ENCODE measurements around the gene MKRN3.

MKRN3 gene

GRCh38 chr15:23565395-23566070 is at the start of gene MKRN3:
TSS of gene MKRN3 (plus strand) at chr15:23565674. CDS start at chr15:23565783, 109 bp downstream.
- DNase-seq (ENCODE audit: low read depth), result peak; percentile 67

GRCh38 chr15:23516866-23517265 is 48.6 kb upstream of the MKRN3 start:
- DNase-seq (ENCODE audit: low read depth), result no peak

GRCh38 chr15:23518104-23518503 is 47.4 kb upstream of the MKRN3 start:
- no peak for DNase-seq (ENCODE audit: low read depth)

GRCh38 chr15:23524816-23525215 is 40.7 kb upstream of the MKRN3 start:
- DNase-seq (ENCODE audit: low read depth), result no peak

- DNase-seq (ENCODE audit: low read depth), result no peak
Observed at GRCh38 chr15:23529891-23530290, 35.6 kb upstream of the MKRN3 start.

GRCh38 chr15:23532024-23532423 is 33.5 kb upstream of the MKRN3 start:
- peak; percentile 31 for DNase-seq (ENCODE audit: low read depth)

GRCh38 chr15:23536659-23537058 is 28.8 kb upstream of the MKRN3 start:
- DNase-seq (ENCODE audit: low read depth), result no peak

- no peak for DNase-seq (ENCODE audit: low read depth)
Observed at GRCh38 chr15:23538648-23539047, 26.8 kb upstream of the MKRN3 start.

- DNase-seq (ENCODE audit: low read depth), result no peak
Observed at GRCh38 chr15:23539892-23540291, 25.6 kb upstream of the MKRN3 start.

GRCh38 chr15:23546158-23546557 is 19.3 kb upstream of the MKRN3 start:
- DNase-seq (ENCODE audit: low read depth), result no peak

- DNase-seq (ENCODE audit: low read depth), result no peak
Observed at GRCh38 chr15:23548071-23548470, 17.4 kb upstream of the MKRN3 start.

GRCh38 chr15:23561914-23562313 is 3.6 kb upstream of the MKRN3 start:
- no peak for DNase-seq (ENCODE audit: low read depth)

GRCh38 chr15:23564821-23565394 is 566 bp upstream of the MKRN3 start:
- no peak for DNase-seq (ENCODE audit: low read depth)

- no peak for DNase-seq (ENCODE audit: low read depth)
Observed at GRCh38 chr15:23566071-23566554, 639 bp downstream of the MKRN3 start.

- no peak for DNase-seq (ENCODE audit: low read depth)
Observed at GRCh38 chr15:23566651-23567050, 1.2 kb downstream of the MKRN3 start.

- DNase-seq (ENCODE audit: low read depth), result no peak
Observed at GRCh38 chr15:23567921-23568320, 2.4 kb downstream of the MKRN3 start.

- no peak for DNase-seq (ENCODE audit: low read depth)
Observed at GRCh38 chr15:23569151-23569925, 3.9 kb downstream of the MKRN3 start.

- no peak for DNase-seq (ENCODE audit: low read depth)
Observed at GRCh38 chr15:23570486-23570885, 5.0 kb downstream of the MKRN3 start.

GRCh38 chr15:23572844-23573243 is 7.4 kb downstream of the MKRN3 start:
- DNase-seq (ENCODE audit: low read depth), result no peak

GRCh38 chr15:23574742-23575141 is 9.3 kb downstream of the MKRN3 start:
- DNase-seq (ENCODE audit: low read depth), result no peak

- no peak for DNase-seq (ENCODE audit: low read depth)
Observed at GRCh38 chr15:23576061-23576460, 10.6 kb downstream of the MKRN3 start.

- DNase-seq (ENCODE audit: low read depth), result no peak
Observed at GRCh38 chr15:23578521-23579150, 13.2 kb downstream of the MKRN3 start.

GRCh38 chr15:23588268-23588667 is 22.8 kb downstream of the MKRN3 start:
- DNase-seq (ENCODE audit: low read depth), result no peak

Measured in fibroblast of the conjunctiva (primary cell).